IMR-90 (cell line): ENCODE results near the gene TSPYL1. TPM values are rescaled to one million over a fixed set of nuclear protein-coding genes. Genes with fewer than 3 reads are reported as not detected.

ENCODE experiments used
- ATAC-seq: fragments of 200-7000 bp; cut with Tn5 transposase; 2 replicates; pipeline ENCODE4 v1.9.1; 2020; ENCODE audit warnings: low read depth, mild to moderate bottlenecking, moderate library complexity
- BruUV-seq: library from RNA; stranded (reverse); fragments of 400-500 nt; replicated peaks from 2 replicates; lab custom pipeline; 2021; lab: Mats Ljungman, UMichigan
- CTCF ChIA-PET: fragments of 300-600 bp; formaldehyde crosslinking; extraction: SDS; loops from one replicate; lab custom pipeline; 2021; ENCODE audit warnings: antibody characterized with exemption; lab: Yijun Ruan, JAX
- POLR2A ChIA-PET: fragments of 300-600 bp; sonication (Branson Sonifier 250); formaldehyde crosslinking; loops from one replicate; lab custom pipeline; 2022; ENCODE audit warnings: antibody characterized with exemption; ENCODE audit not compliant: unreplicated experiment; lab: Charles Lee
- DNase-seq: peaks from one replicate; pipeline ENCODE4 v3.0.0; 2013
- H2AFZ ChIP-seq: replicated peaks from 2 replicates; pipeline ENCODE3; 2013; ENCODE audit warnings: low read length, mild to moderate bottlenecking; ENCODE audit not compliant: poor library complexity
- H2AK5ac ChIP-seq: 2 replicates; pipeline ENCODE4 v1.6.1; 2013; ENCODE audit warnings: low read depth, low read length, inconsistent platforms
- H2AK9ac ChIP-seq: replicated peaks from 2 replicates; pipeline ENCODE3; 2013; ENCODE audit warnings: mild to moderate bottlenecking, low read depth, low read length, moderate library complexity; ENCODE audit not compliant: poor library complexity
- H2BK120ac ChIP-seq: 2 replicates; pipeline ENCODE4 v1.6.1; 2013; ENCODE audit warnings: low read depth, low read length, inconsistent platforms
- H2BK15ac ChIP-seq: 3 replicates; pipeline ENCODE4 v1.6.1; 2013; ENCODE audit warnings: low read depth, low read length, inconsistent platforms
- H2BK20ac ChIP-seq: 2 replicates; pipeline ENCODE4 v1.6.1; 2013; ENCODE audit warnings: low read depth, mild to moderate bottlenecking, inconsistent platforms, low read length, moderate library complexity
- H2BK5ac ChIP-seq: 2 replicates; pipeline ENCODE4 v1.6.1; 2013; ENCODE audit warnings: mild to moderate bottlenecking, low read depth, low read length, inconsistent platforms; ENCODE audit not compliant: poor library complexity, severe bottlenecking
- H3K14ac ChIP-seq: replicated peaks from 2 replicates; pipeline ENCODE4 v1.6.1; 2013; ENCODE audit warnings: low read depth, low read length, inconsistent platforms
- H3K18ac ChIP-seq: 2 replicates; pipeline ENCODE4 v1.6.1; 2013; ENCODE audit warnings: low read depth, low read length, control low read depth
- H3K23ac ChIP-seq: 2 replicates; pipeline ENCODE4 v1.6.1; 2013; ENCODE audit warnings: low read depth, low read length, inconsistent platforms
- H3K27ac ChIP-seq: 2 replicates; pipeline ENCODE4 v1.5.1; 2013; ENCODE audit warnings: mild to moderate bottlenecking, control low read depth, low read length; ENCODE audit not compliant: insufficient read depth
- H3K27me3 ChIP-seq: 2 replicates; pipeline ENCODE4 v1.6.1; 2013; ENCODE audit warnings: low read length; ENCODE audit not compliant: control insufficient read depth, insufficient read depth
- H3K36me3 ChIP-seq: 2 replicates; pipeline ENCODE4 v1.6.1; 2013; ENCODE audit warnings: low read length, mixed read lengths; ENCODE audit not compliant: control insufficient read depth, insufficient read depth
- H3K4ac ChIP-seq: 2 replicates; pipeline ENCODE4 v1.6.1; 2013; ENCODE audit warnings: low read depth, low read length, inconsistent platforms
- H3K4me1 ChIP-seq: 2 replicates; pipeline ENCODE4 v1.6.1; 2013; ENCODE audit warnings: low read length, mixed read lengths; ENCODE audit not compliant: control insufficient read depth, insufficient read depth
- H3K4me2 ChIP-seq: 2 replicates; pipeline ENCODE4 v1.6.1; 2013; ENCODE audit warnings: low read depth, mild to moderate bottlenecking, control low read depth, low read length, moderate library complexity
- H3K4me3 ChIP-seq: 2 replicates; pipeline ENCODE4 v1.5.1; 2013; ENCODE audit warnings: low read depth, mild to moderate bottlenecking, control low read depth, low read length, moderate library complexity; ENCODE audit not compliant: insufficient read depth
- H3K56ac ChIP-seq: 2 replicates; pipeline ENCODE4 v1.6.1; 2013; ENCODE audit warnings: low read length, inconsistent platforms; ENCODE audit not compliant: insufficient read depth; ENCODE audit errors: extremely low read depth
- H3K79me1 ChIP-seq, 2 experiments: 2 replicates each; pipeline ENCODE4 v1.6.1; 2013; ENCODE audit warnings: low read length in 2 of 2, inconsistent platforms in 1 of 2, low read depth in 1 of 2
- H3K9ac ChIP-seq: 2 replicates; pipeline ENCODE4 v1.6.1; 2013; ENCODE audit warnings: low read depth, low read length, control low read depth
- H3K9me1 ChIP-seq: 2 replicates; pipeline ENCODE4 v1.6.1; 2013; ENCODE audit warnings: low read length, inconsistent platforms; ENCODE audit not compliant: insufficient read depth
- H3K9me3 ChIP-seq: 2 replicates; pipeline ENCODE4 v1.6.1; 2013; ENCODE audit warnings: low read length; ENCODE audit not compliant: control insufficient read depth, insufficient read depth
- H4K20me1 ChIP-seq: 2 replicates; pipeline ENCODE4 v1.6.1; 2013; ENCODE audit warnings: low read length, inconsistent platforms; ENCODE audit not compliant: insufficient read depth
- H4K5ac ChIP-seq: 2 replicates; pipeline ENCODE4 v1.6.1; 2013; ENCODE audit warnings: mild to moderate bottlenecking, low read depth, low read length, control low read depth
- H4K8ac ChIP-seq, 2 experiments: 2 replicates each; pipeline ENCODE4 v1.6.1; 2013; ENCODE audit warnings: low read depth in 2 of 2, low read length in 2 of 2, control low read depth in 1 of 2, inconsistent platforms in 1 of 2
- H4K91ac ChIP-seq: 2 replicates; pipeline ENCODE4 v1.6.1; 2013; ENCODE audit warnings: low read depth, low read length, inconsistent platforms; ENCODE audit not compliant: insufficient read depth
- BHLHE40 ChIP-seq: fragments of 150-350 bp; IDR thresholded peaks from 2 replicates; pipeline ENCODE4 v1.6.1; 2016; ENCODE audit warnings: mild to moderate bottlenecking, low read depth, low read length
- CEBPB ChIP-seq: IDR thresholded peaks from 2 replicates; pipeline ENCODE4 v1.6.1; 2012; ENCODE audit warnings: low read depth, low read length, improper control_type of control experiment
- CHD1 ChIP-seq: IDR thresholded peaks from 2 replicates; pipeline ENCODE4 v1.6.1; 2012; ENCODE audit warnings: low read depth, low read length, improper control_type of control experiment
- FOS ChIP-seq: fragments of 150-350 bp; IDR thresholded peaks from 2 replicates; pipeline ENCODE4 v1.6.1; 2016; ENCODE audit warnings: low read depth, low read length
- MAFK ChIP-seq: IDR thresholded peaks from 2 replicates; pipeline ENCODE4 v1.6.1; 2012; ENCODE audit warnings: low read depth, low read length, improper control_type of control experiment
- MAZ ChIP-seq: IDR thresholded peaks from 2 replicates; pipeline ENCODE4 v1.6.1; 2012; ENCODE audit warnings: low read depth, mild to moderate bottlenecking, low read length, improper control_type of control experiment, moderate library complexity, borderline replicate concordance
- MXI1 ChIP-seq: IDR thresholded peaks from 2 replicates; pipeline ENCODE4 v1.6.1; 2012; ENCODE audit warnings: low read depth, mild to moderate bottlenecking, low read length, moderate library complexity, borderline replicate concordance
- NFE2L2 ChIP-seq: fragments of 150-350 bp; IDR thresholded peaks from 2 replicates; pipeline ENCODE4 v1.6.1; 2016; ENCODE audit warnings: low read depth, mild to moderate bottlenecking, low read length
- POLR2A ChIP-seq: IDR thresholded peaks from 2 replicates; pipeline ENCODE4 v1.6.1; 2012; ENCODE audit warnings: mild to moderate bottlenecking, low read depth, low read length
- RAD21 ChIP-seq: IDR thresholded peaks from 2 replicates; pipeline ENCODE4 v1.6.1; 2012; ENCODE audit warnings: low read length, improper control_type of control experiment
- RCOR1 ChIP-seq: IDR thresholded peaks from 2 replicates; pipeline ENCODE4 v1.6.1; 2012; ENCODE audit warnings: mild to moderate bottlenecking, low read length, improper control_type of control experiment; ENCODE audit not compliant: insufficient replicate concordance
- RFX5 ChIP-seq: IDR thresholded peaks from 2 replicates; pipeline ENCODE4 v1.8.0; 2012; ENCODE audit warnings: low read depth, mild to moderate bottlenecking, low read length, moderate library complexity
- SMC3 ChIP-seq: fragments of 150-350 bp; IDR thresholded peaks from 2 replicates; pipeline ENCODE4 v1.6.1; 2016; ENCODE audit warnings: low read depth, mild to moderate bottlenecking, antibody characterized with exemption, low read length, moderate library complexity
- USF2 ChIP-seq: fragments of 150-350 bp; IDR thresholded peaks from 2 replicates; pipeline ENCODE4 v1.6.1; 2017; ENCODE audit warnings: mild to moderate bottlenecking, antibody characterized with exemption, low read length, low read depth
- dilution Hi-C: fragments of 300-500 bp; cut with HindIII; formaldehyde crosslinking; loops from one replicate; pipeline ENCODE4 v1.14.3; 2018; ENCODE audit warnings: low sequenced_read_pairs; ENCODE audit not compliant: unreplicated experiment
- in situ Hi-C: fragments of 300-500 bp; cut with MboI; formaldehyde crosslinking; loops from 3 replicates; pipeline ENCODE4 v1.14.3; 2019; ENCODE audit warnings: low sequenced_read_pairs, inconsistent platforms, mixed read lengths
- intact Hi-C: fragments of 100-400 bp; cut with micrococcal nuclease; formaldehyde crosslinking; loops from 2 replicates; pipeline ENCODE4 v1.10.0; 2022
- polyA plus RNA-seq, 3 experiments: library from polyadenylated mRNA; depleted of rRNA; stranded (reverse); fragments of >200 nt; gene quantifications; 2 replicates each; pipeline ENCODE4 v1.2.3, GENCODE V29; 2012; ENCODE audit warnings: low replicate concordance in 1 of 3
- total RNA-seq: library from RNA; depleted of rRNA; stranded (reverse); fragments of >200 nt; gene quantifications from 2 replicates; pipeline ENCODE4 v1.2.3, GENCODE V29; 2012
- TF ChIP-seq, protein P1 (sequence below): conservative IDR thresholded peaks from 2 replicates; pipeline ENCODE4 v1.5.1; 2012; ENCODE audit warnings: mild to moderate bottlenecking, low read depth, low read length, improper control_type of control experiment
- TF ChIP-seq, protein P2 (sequence below): fragments of 150-350 bp; IDR thresholded peaks from 2 replicates; pipeline ENCODE4 v1.6.1; 2016; ENCODE audit warnings: low read depth, mild to moderate bottlenecking, low read length, moderate library complexity, borderline replicate concordance

The TSPYL1 gene
- total and polyA plus RNA-seq, 2 of the 4 experiments (the other 2 are of a cell fraction), result 32.4 to 111 TPM

GRCh38 chr6:116329156-116329555 is 49.4 kb upstream of the TSPYL1 start:
- Histone ChIP-seq H3K4me2 (no peak overlapping the region), H3K9me1 (no peaks in the 10 kb centered on the region), H2AFZ (no peak overlapping the region), H3K9ac (no peak overlapping the region), H2BK5ac (no peak overlapping the region), H3K27ac (no peak overlapping the region), H4K20me1 (no peaks in the 10 kb centered on the region), H4K91ac (no peak overlapping the region), H2BK15ac (no peak overlapping the region), H3K27me3 (no peaks in the 10 kb centered on the region), H3K4me1 (peaks cover 1% of the 10 kb centered on the region; the same call in 1 of the 2 replicates), H3K4me3 (no peak overlapping the region), H3K23ac (no peak overlapping the region), H3K56ac (no peak overlapping the region), H2AK9ac (no peak overlapping the region), H4K8ac (no peak overlapping the region), H3K36me3 (no peaks in the 10 kb centered on the region), H3K9me3 (peaks cover 2% of the 10 kb centered on the region; the same call in 1 of the 2 replicates), H2BK120ac (no peak overlapping the region), H3K4ac (no peak overlapping the region), H4K5ac (no peak overlapping the region), H3K79me1 (no peaks in the 10 kb centered on the region; a peak in 2 of 4 replicates), H2AK5ac (no peak overlapping the region), H3K18ac (no peak overlapping the region), H3K14ac (no peak overlapping the region), H2BK20ac (no peak overlapping the region)
- ATAC-seq, result peak; percentile 81
- BruUV-seq, result no TSS peak
- dilution Hi-C loops, result no loop called here
- in situ Hi-C loops, result no loop called here
- DNase-seq, result peak; percentile 38
- POLR2A ChIA-PET, result interaction anchor here (0.6 kb wide), 1 partner anchor 32 kb away, joined by 3 read pairs; no protein-coding TSS in a partner anchor
- intact Hi-C loops, result no loop called here
- CTCF ChIA-PET, result no interaction called here
- TF ChIP-seq RAD21 (no peak), BHLHE40 (no peak), SMC3 (no peak), NFE2L2 (no peak), USF2 (no peak), CEBPB (no peak), RFX5 (no peak), RCOR1 (no peak), MAZ (no peak), FOS (no peak), MXI1 (no peak), POLR2A (no peak), CHD1 (no peak), MAFK (no peak)
- TF ChIP-seq, protein P1, sequence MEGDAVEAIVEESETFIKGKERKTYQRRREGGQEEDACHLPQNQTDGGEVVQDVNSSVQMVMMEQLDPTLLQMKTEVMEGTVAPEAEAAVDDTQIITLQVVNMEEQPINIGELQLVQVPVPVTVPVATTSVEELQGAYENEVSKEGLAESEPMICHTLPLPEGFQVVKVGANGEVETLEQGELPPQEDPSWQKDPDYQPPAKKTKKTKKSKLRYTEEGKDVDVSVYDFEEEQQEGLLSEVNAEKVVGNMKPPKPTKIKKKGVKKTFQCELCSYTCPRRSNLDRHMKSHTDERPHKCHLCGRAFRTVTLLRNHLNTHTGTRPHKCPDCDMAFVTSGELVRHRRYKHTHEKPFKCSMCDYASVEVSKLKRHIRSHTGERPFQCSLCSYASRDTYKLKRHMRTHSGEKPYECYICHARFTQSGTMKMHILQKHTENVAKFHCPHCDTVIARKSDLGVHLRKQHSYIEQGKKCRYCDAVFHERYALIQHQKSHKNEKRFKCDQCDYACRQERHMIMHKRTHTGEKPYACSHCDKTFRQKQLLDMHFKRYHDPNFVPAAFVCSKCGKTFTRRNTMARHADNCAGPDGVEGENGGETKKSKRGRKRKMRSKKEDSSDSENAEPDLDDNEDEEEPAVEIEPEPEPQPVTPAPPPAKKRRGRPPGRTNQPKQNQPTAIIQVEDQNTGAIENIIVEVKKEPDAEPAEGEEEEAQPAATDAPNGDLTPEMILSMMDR, result no peak
- TF ChIP-seq, protein P2, sequence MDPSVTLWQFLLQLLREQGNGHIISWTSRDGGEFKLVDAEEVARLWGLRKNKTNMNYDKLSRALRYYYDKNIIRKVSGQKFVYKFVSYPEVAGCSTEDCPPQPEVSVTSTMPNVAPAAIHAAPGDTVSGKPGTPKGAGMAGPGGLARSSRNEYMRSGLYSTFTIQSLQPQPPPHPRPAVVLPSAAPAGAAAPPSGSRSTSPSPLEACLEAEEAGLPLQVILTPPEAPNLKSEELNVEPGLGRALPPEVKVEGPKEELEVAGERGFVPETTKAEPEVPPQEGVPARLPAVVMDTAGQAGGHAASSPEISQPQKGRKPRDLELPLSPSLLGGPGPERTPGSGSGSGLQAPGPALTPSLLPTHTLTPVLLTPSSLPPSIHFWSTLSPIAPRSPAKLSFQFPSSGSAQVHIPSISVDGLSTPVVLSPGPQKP, result no peak
